Measurements from ENCODE around the gene MTHFD2. TPM values are rescaled to one million over a fixed set of nuclear protein-coding genes. Genes with fewer than 3 reads are reported as not detected.

Gene MTHFD2
- total RNA-seq, 1 donor from 2014 or later, result 101 TPM

DNA sequence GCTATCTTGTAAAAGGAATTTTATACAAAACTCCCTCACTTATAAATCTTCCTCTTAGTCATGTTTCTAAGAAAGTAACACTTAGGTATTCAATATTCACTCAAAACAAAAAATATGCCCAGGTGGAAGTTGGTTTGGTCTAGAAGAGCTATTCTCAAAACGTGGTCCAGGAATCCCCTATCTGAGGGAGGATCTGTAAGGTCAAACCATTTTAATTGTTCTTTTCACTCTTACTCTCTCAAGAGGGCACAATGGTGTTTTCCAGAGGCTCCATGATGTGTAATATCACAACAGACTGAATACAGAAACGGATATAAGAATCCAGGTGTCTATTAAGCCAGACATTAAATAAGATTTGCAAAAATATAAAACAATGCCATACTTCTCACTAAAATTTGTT is 29.7 kb upstream of the MTHFD2 start:
- TF ChIP-seq, protein P1, sequence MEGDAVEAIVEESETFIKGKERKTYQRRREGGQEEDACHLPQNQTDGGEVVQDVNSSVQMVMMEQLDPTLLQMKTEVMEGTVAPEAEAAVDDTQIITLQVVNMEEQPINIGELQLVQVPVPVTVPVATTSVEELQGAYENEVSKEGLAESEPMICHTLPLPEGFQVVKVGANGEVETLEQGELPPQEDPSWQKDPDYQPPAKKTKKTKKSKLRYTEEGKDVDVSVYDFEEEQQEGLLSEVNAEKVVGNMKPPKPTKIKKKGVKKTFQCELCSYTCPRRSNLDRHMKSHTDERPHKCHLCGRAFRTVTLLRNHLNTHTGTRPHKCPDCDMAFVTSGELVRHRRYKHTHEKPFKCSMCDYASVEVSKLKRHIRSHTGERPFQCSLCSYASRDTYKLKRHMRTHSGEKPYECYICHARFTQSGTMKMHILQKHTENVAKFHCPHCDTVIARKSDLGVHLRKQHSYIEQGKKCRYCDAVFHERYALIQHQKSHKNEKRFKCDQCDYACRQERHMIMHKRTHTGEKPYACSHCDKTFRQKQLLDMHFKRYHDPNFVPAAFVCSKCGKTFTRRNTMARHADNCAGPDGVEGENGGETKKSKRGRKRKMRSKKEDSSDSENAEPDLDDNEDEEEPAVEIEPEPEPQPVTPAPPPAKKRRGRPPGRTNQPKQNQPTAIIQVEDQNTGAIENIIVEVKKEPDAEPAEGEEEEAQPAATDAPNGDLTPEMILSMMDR (IDR thresholded peaks at IDR 0.05), result no peak
- TF ChIP-seq EZH2 (IDR thresholded peaks at IDR 0.05) (no peak), EZH2phosphoT487 (IDR thresholded peaks at IDR 0.05) (no peak)
- Histone ChIP-seq H3K36me3 (peaks cover 39% of the 10 kb centered on the region), H3K4me2 (no peak overlapping the region)

DNA sequence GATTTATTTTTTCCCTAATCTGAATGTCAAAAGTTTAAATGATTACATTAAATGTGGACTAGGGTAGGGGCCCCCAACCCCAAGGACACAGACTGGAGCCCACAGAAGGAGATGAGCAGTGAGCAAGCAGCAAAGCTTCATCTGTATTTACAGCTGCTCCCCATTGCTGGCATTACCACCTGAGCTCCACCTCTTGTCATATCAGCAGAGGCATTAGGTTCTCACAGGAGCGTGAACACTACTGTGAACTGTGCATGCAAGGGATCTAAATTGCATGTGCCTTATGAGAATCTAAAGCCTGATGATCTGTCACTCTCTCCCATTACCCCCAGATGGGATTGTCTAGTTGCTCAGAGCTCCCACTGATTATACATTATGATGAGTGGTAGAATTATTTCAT is 23.5 kb upstream of the MTHFD2 start:
- H3K79me2 ChIP-seq (ENCODE audit: low read depth), result peaks cover 83% of the 10 kb centered on the region
- no peak for DNase-seq (ENCODE audit: low spot score)
- H3K4me3 ChIP-seq, result no peak overlapping the region

More for the DNA sequence above, 29.7 kb upstream of the MTHFD2 start:
- H3K9ac ChIP-seq, result no peak overlapping the region
- peaks cover 64% of the 10 kb centered on the region for H3K79me2 ChIP-seq (ENCODE audit: low read depth)
- H3K4me1 Mint-ChIP-seq, result no peaks in the 10 kb centered on the region
- no peak overlapping the region for H3K27ac ChIP-seq
- H4K20me1 ChIP-seq (ENCODE audit: low read depth), result peaks cover 10% of the 10 kb centered on the region
- H3K36me3 Mint-ChIP-seq, result peaks cover 43% of the 10 kb centered on the region
- no peaks in the 10 kb centered on the region for H3K9me3 Mint-ChIP-seq
- H3K9me3 ChIP-seq (ENCODE audit: low read depth), result no peaks in the 10 kb centered on the region
- no peaks in the 10 kb centered on the region for H3K27me3 ChIP-seq
- no peak overlapping the region for H3K4me3 Mint-ChIP-seq
- H3K27me3 Mint-ChIP-seq (ENCODE audit: insufficient read depth, low read depth), result peaks cover 2% of the 10 kb centered on the region
- H3K4me3 ChIP-seq, result no peak overlapping the region
- no peak overlapping the region for H3K27ac Mint-ChIP-seq
- DNase-seq (ENCODE audit: low spot score), result no peak
- no peak overlapping the region for H2AFZ ChIP-seq (replicated peaks)
- H3K4me1 ChIP-seq, result no peaks in the 10 kb centered on the region
- H3F3A ChIP-seq (ENCODE audit: low read depth), result peaks cover 8% of the 10 kb centered on the region

DNA sequence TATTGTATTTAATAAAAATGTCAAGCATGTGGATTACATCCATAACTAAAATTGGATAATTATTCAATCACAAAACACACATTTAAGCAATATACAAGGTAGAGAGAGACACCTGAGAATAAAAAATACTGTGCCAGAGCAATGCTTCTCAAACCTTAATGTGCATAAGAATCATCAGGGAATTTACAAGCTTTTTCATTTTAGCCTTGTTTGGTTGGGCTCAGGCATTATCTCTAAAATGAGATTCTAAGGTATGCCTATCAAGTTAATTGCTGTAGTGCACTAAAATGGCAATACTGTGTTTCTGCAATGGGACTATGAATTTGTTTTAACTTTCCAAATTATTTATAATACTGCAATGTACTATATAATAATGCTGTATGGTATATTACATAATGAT is 20.7 kb upstream of the MTHFD2 start:
- Histone ChIP-seq H3K36me3 (peaks cover 7% of the 10 kb centered on the region), H2AFZ (replicated peaks) (no peak overlapping the region), H3K9ac (peak overlapping the region; percentile 93), H3K27ac (no peak overlapping the region), H3K79me2 (ENCODE audit: low read depth) (peaks cover 59% of the 10 kb centered on the region), H4K20me1 (ENCODE audit: low read depth) (peaks cover 30% of the 10 kb centered on the region), H3K4me2 (peak overlapping the region; percentile 88), H3F3A (ENCODE audit: low read depth) (peaks cover 12% of the 10 kb centered on the region), H3K4me3 (peak overlapping the region; percentile 79), H3K9me3 (ENCODE audit: low read depth) (peaks cover 10% of the 10 kb centered on the region), H3K4me1 (peaks cover 7% of the 10 kb centered on the region), H3K27me3 (no peaks in the 10 kb centered on the region)
- Mint-ChIP-seq H3K4me1 (peaks cover 8% of the 10 kb centered on the region), H3K9me3 (peaks cover 18% of the 10 kb centered on the region), H3K4me3 (peak overlapping the region; percentile 96), H3K27ac (peak overlapping the region; percentile 84), H3K36me3 (peaks cover 17% of the 10 kb centered on the region), H3K27me3 (ENCODE audit: insufficient read depth, low read depth) (peaks cover 2% of the 10 kb centered on the region)
- TF ChIP-seq EZH2 (IDR thresholded peaks at IDR 0.05), result no peak
- no peak for DNase-seq (ENCODE audit: low spot score)

More for the DNA sequence above, 23.5 kb upstream of the MTHFD2 start:
- H3K9me3 Mint-ChIP-seq, result peaks cover 18% of the 10 kb centered on the region
- H3K4me1 ChIP-seq, result peaks cover 7% of the 10 kb centered on the region
- no peak overlapping the region for H3K27ac ChIP-seq
- peaks cover 6% of the 10 kb centered on the region for H3F3A ChIP-seq (ENCODE audit: low read depth)
- H3K4me3 Mint-ChIP-seq, result no peak overlapping the region
- H3K27me3 ChIP-seq, result no peaks in the 10 kb centered on the region
- no peak overlapping the region for H3K27ac Mint-ChIP-seq
- H3K9ac ChIP-seq, result no peak overlapping the region
- no peak overlapping the region for H3K4me2 ChIP-seq
- peaks cover 30% of the 10 kb centered on the region for H4K20me1 ChIP-seq (ENCODE audit: low read depth)
- H3K27me3 Mint-ChIP-seq (ENCODE audit: insufficient read depth, low read depth), result peaks cover 2% of the 10 kb centered on the region
- no peak overlapping the region for H2AFZ ChIP-seq (replicated peaks)
- H3K4me1 Mint-ChIP-seq, result peaks cover 8% of the 10 kb centered on the region
- TF ChIP-seq EZH2phosphoT487 (IDR thresholded peaks at IDR 0.05) (no peak), EZH2 (IDR thresholded peaks at IDR 0.05) (no peak)
- TF ChIP-seq, protein P1 (IDR thresholded peaks at IDR 0.05), result no peak
- H3K9me3 ChIP-seq (ENCODE audit: low read depth), result peaks cover 10% of the 10 kb centered on the region
- peaks cover 8% of the 10 kb centered on the region for H3K36me3 ChIP-seq
- H3K36me3 Mint-ChIP-seq, result peaks cover 27% of the 10 kb centered on the region

DNA sequence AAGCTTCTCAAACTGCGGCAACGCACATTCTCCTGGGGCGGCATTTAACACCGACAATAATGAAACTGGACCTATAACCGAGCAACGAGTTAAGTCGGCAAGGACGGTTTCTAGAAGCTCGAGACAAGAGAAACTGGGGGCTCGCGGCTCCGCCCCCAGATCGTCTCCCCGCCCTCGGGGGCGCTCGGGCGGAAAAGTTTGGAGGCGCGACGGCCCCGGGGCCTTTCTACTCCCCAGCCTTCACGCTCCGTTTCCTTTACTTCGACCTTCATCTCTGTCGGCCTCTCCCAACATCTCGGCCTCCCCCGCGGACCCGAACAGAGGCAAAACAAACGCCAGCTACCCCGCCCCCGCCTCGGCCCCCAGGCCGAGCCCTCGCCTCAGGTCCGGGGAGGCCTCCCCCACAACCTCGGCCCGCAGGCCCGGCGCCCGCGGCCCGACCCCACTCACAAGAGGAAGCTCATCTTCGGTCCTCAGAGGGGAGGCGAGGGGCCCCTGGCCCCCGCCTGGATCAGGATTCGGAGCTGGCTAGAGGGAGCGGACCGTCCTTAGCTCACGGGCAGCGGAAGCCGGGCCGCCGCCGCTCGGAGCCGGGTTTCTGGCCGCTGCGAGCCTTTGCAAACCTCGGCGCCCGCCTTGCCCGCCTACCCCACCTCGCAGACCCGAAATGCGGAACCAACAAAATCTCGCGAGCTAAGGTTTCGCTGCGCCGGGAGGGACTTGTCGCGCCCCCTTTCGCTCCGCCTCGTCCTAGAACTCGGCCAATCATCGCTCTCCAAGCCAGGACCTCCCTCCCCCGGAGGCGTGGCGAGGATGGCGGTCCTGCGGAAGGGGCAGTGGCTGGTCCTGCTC is 20.0 kb upstream of the MTHFD2 start, which contains the start of gene MOB1A:
MOB1A (minus strand) TSS at position 669 of the 852 bp plus-strand sequence; CDS start at position 464, 205 bp downstream.
- H3K27me3 ChIP-seq, result no peaks in the 10 kb centered on the region
- Mint-ChIP-seq H3K27me3 (ENCODE audit: insufficient read depth, low read depth) (peaks cover 2% of the 10 kb centered on the region), H3K4me1 (peaks cover 8% of the 10 kb centered on the region), H3K9me3 (peaks cover 18% of the 10 kb centered on the region), H3K36me3 (peaks cover 17% of the 10 kb centered on the region), H3K27ac (peak within 1 kb of the TSS; percentile 84), H3K4me3 (peak within 1 kb of the TSS; percentile 96)
- peaks cover 7% of the 10 kb centered on the region for H3K36me3 ChIP-seq
- peak within 1 kb of the TSS; percentile 88 for H3K4me2 ChIP-seq
- peak within 1 kb of the TSS; percentile 93 for H3K9ac ChIP-seq
- peaks cover 51% of the 10 kb centered on the region for H3K79me2 ChIP-seq (ENCODE audit: low read depth)
- H2AFZ ChIP-seq (replicated peaks), result peak within 1 kb of the TSS; percentile 54
- H3K4me1 ChIP-seq, result peaks cover 7% of the 10 kb centered on the region
- peaks cover 25% of the 10 kb centered on the region for H4K20me1 ChIP-seq (ENCODE audit: low read depth)
- peaks cover 10% of the 10 kb centered on the region for H3K9me3 ChIP-seq (ENCODE audit: low read depth)
- peak; percentile 100 for DNase-seq (ENCODE audit: low spot score)
- peak within 1 kb of the TSS; percentile 97 for H3K27ac ChIP-seq
- peaks cover 12% of the 10 kb centered on the region for H3F3A ChIP-seq (ENCODE audit: low read depth)
- no peak for TF ChIP-seq EZH2phosphoT487 (IDR thresholded peaks at IDR 0.05)
- TF ChIP-seq, protein P1 (IDR thresholded peaks at IDR 0.05), result no peak
- no peak for TF ChIP-seq EZH2 (IDR thresholded peaks at IDR 0.05)
- H3K4me3 ChIP-seq, result peak within 1 kb of the TSS; percentile 79
